ENCODE results near the gene SKP2.

SKP2 gene

DNA sequence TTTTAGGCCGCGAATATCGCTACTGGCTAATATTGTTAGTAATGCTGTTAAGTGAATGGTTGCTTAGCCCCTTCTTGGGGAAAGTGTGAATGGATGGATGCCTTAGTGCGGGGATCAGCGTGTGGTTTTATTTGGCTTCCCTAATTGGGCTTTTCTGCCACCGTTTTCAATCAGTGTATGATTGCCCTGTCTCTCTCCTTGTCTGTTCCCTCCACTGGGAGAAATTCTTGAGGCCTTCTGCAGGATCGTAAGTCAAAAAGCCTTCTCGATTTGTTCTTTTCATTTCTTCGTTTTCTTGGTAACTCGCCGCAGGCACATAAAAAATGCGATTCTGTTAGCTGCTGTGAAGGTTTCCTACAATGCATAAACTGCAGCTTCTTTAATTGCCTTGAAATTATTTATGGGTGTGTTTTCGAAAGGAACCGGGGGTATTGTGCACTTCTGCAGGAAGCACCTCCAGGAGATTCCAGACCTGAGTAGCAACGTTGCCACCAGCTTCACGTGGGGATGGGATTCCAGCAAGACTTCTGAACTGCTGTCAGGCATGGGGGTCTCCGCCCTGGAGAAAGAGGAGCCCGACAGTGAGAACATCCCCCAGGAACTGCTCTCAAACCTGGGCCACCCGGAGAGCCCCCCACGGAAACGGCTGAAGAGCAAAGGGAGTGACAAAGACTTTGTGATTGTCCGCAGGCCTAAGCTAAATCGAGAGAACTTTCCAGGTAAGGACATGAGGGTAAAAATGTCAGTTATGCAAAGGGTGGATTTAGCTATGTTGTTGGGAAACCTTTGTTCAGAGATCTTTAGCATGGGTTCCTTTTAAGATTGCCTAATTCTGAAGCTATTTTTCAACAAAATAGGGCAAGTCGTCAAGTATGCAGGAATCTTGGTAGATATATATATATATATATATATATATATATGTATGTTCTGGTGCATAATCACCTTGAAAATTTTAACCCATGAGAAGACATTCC lies 700 bp downstream of the SKP2 start:
- TF ChIP-seq MAX (IDR thresholded peaks at IDR 0.05) = no peak
- TF ChIP-seq CEBPB (IDR thresholded peaks at IDR 0.05) = no peak
- TF ChIP-seq FOXM1 (IDR thresholded peaks at IDR 0.05; ENCODE audit: borderline replicate concordance, low read depth) = no peak
- TF ChIP-seq RAD21 (IDR thresholded peaks at IDR 0.05; ENCODE audit: low read depth) = no peak
- TF ChIP-seq TEAD4 (IDR thresholded peaks at IDR 0.05) = no peak
- TF ChIP-seq ZBTB7A (IDR thresholded peaks at IDR 0.05; ENCODE audit: low read depth) = no peak
- no peak for TF ChIP-seq CREB1 (IDR thresholded peaks at IDR 0.05; ENCODE audit: low read depth)
- TF ChIP-seq EGR1 (IDR thresholded peaks at IDR 0.05) = no peak
- no peak for TF ChIP-seq TAF1 (IDR thresholded peaks at IDR 0.05; ENCODE audit: low read depth)
- TF ChIP-seq TCF12 (IDR thresholded peaks at IDR 0.05; ENCODE audit: low read depth) = no peak
- TF ChIP-seq, protein P1, sequence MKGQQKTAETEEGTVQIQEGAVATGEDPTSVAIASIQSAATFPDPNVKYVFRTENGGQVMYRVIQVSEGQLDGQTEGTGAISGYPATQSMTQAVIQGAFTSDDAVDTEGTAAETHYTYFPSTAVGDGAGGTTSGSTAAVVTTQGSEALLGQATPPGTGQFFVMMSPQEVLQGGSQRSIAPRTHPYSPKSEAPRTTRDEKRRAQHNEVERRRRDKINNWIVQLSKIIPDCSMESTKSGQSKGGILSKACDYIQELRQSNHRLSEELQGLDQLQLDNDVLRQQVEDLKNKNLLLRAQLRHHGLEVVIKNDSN (IDR thresholded peaks at IDR 0.05) = no peak
- TF ChIP-seq YY1 (IDR thresholded peaks at IDR 0.05; ENCODE audit: low read depth) = no peak
- TF ChIP-seq EP300 (IDR thresholded peaks at IDR 0.05; ENCODE audit: borderline replicate concordance) = no peak
- TF ChIP-seq REST (IDR thresholded peaks at IDR 0.05; ENCODE audit: low read depth) = no peak
- TF ChIP-seq NFIC (IDR thresholded peaks at IDR 0.05) = no peak

GRCh38 chr5:36153298-36153677 lies 1.4 kb downstream of the SKP2 start:
- no peak for TF ChIP-seq MAX (IDR thresholded peaks at IDR 0.05)
- TF ChIP-seq FOXM1 (IDR thresholded peaks at IDR 0.05; ENCODE audit: borderline replicate concordance, low read depth) = no peak
- no peak for TF ChIP-seq ZBTB7A (IDR thresholded peaks at IDR 0.05; ENCODE audit: low read depth)
- TF ChIP-seq CREB1 (IDR thresholded peaks at IDR 0.05; ENCODE audit: low read depth) = no peak
- TF ChIP-seq, protein P1 (IDR thresholded peaks at IDR 0.05) = no peak
- TF ChIP-seq EGR1 (IDR thresholded peaks at IDR 0.05) = no peak
- no peak for TF ChIP-seq TAF1 (IDR thresholded peaks at IDR 0.05; ENCODE audit: low read depth)

DNA sequence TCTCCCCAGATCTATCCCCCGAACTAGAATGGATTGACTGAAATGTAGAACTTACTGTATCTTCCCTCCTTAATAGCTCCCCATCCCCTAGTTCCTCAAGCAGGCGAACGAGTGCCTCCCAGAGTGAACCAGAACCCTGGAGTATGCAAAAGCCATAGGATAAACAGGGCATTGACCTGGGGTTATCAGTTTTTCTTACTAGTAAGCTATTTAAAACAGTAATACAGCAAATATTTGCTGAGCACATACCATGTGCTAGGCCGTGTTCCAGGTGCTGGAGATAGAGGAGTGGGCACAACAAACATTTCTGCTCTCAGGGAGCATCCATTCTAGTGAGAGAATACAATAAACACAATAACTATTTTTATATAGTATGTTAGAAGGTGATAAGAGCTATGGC lies 1.8 kb downstream of the SKP2 start:
- no peak for TF ChIP-seq CREB1 (IDR thresholded peaks at IDR 0.05; ENCODE audit: low read depth)
- TF ChIP-seq CEBPB (IDR thresholded peaks at IDR 0.05) = no peak
- TF ChIP-seq ZBTB7A (IDR thresholded peaks at IDR 0.05; ENCODE audit: low read depth) = no peak
- TF ChIP-seq FOXM1 (IDR thresholded peaks at IDR 0.05; ENCODE audit: borderline replicate concordance, low read depth) = no peak
- no peak for TF ChIP-seq TEAD4 (IDR thresholded peaks at IDR 0.05)
- TF ChIP-seq YY1 (IDR thresholded peaks at IDR 0.05; ENCODE audit: low read depth) = no peak
- TF ChIP-seq EGR1 (IDR thresholded peaks at IDR 0.05) = no peak
- no peak for TF ChIP-seq RAD21 (IDR thresholded peaks at IDR 0.05; ENCODE audit: low read depth)
- TF ChIP-seq TAF1 (IDR thresholded peaks at IDR 0.05; ENCODE audit: low read depth) = no peak
- TF ChIP-seq MAX (IDR thresholded peaks at IDR 0.05) = no peak
- TF ChIP-seq EP300 (IDR thresholded peaks at IDR 0.05; ENCODE audit: borderline replicate concordance) = no peak
- TF ChIP-seq TCF12 (IDR thresholded peaks at IDR 0.05; ENCODE audit: low read depth) = no peak
- no peak for TF ChIP-seq NFIC (IDR thresholded peaks at IDR 0.05)
- TF ChIP-seq REST (IDR thresholded peaks at IDR 0.05; ENCODE audit: low read depth) = no peak
- TF ChIP-seq, protein P1 (IDR thresholded peaks at IDR 0.05) = no peak

DNA sequence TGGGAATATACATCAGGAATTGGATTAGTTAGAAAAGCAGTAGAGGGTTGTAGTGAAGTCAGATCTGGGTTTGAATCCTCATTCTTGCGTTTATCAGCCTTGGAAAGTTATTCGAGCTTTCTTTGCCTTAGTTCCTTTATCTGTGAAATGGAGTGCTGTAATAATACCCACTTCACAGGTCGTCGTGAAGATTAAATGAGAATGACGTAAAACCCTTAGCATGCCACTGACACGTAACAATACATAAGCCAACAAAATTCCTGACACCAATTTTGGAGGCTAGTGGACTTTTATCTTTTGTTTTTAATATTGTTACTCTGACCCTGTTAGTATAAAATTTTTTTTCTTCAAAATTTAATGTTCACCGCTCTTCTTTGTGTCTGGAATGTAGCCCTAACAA lies 3.4 kb downstream of the SKP2 start:
- no peak for TF ChIP-seq REST (IDR thresholded peaks at IDR 0.05; ENCODE audit: low read depth)
- no peak for TF ChIP-seq TEAD4 (IDR thresholded peaks at IDR 0.05)
